GM13977 (cell line): Measurements from ENCODE around the gene GSTA2.
"Not testable (repeated sequence)": the region's sequence is repeated elsewhere in the genome, so short reads cannot be mapped to it uniquely, and the experiment has no call there.

Experiments
- DNase-seq: peaks from one replicate; pipeline ENCODE4 v3.0.0; 2012; ENCODE audit warnings: low spot score
- CTCF ChIP-seq: IDR thresholded peaks from 2 replicates; pipeline ENCODE4 v1.5.1; 2012; ENCODE audit warnings: mild to moderate bottlenecking, control low read depth; ENCODE audit not compliant: insufficient read depth; ENCODE audit errors: extremely low read depth, missing control alignments
- in situ Hi-C: fragments of 300-500 bp; cut with MboI; formaldehyde crosslinking; loops from one replicate; pipeline ENCODE4 v1.12.0; 2022; ENCODE audit warnings: low sequenced_read_pairs, low pct_unique_long_range_greater_than_20kb, mixed read lengths, inconsistent platforms; ENCODE audit not compliant: unreplicated experiment

Gene GSTA2

GRCh38 chr6:52720321-52720720 lies 43.0 kb downstream of the GSTA2 start:
- DNase-seq = no peak
- in situ Hi-C loops = no loop called here
- no peak for TF ChIP-seq CTCF

- no peak for TF ChIP-seq CTCF
- in situ Hi-C loops = no loop called here
- no peak for DNase-seq
Measured at GRCh38 chr6:52718550-52718949, 44.7 kb downstream of the GSTA2 start.

GRCh38 chr6:52714761-52715160 lies 48.5 kb downstream of the GSTA2 start:
- in situ Hi-C loops, DNase-seq: not testable (repeated sequence)

- no peak for TF ChIP-seq CTCF
- in situ Hi-C loops = no loop called here
- no peak for DNase-seq
Measured at GRCh38 chr6:52712136-52712535, 51.1 kb downstream of the GSTA2 start.

GRCh38 chr6:52707963-52708680 lies 55.2 kb downstream of the GSTA2 start:
- in situ Hi-C loops = no loop called here
- no peak for DNase-seq
- no peak for TF ChIP-seq CTCF

- DNase-seq = no peak
- TF ChIP-seq CTCF = no peak
- in situ Hi-C loops = no loop called here
Measured at GRCh38 chr6:52706001-52706400, 57.3 kb downstream of the GSTA2 start.

GRCh38 chr6:52704781-52705502 lies 58.3 kb downstream of the GSTA2 start:
- DNase-seq, in situ Hi-C loops: not testable (repeated sequence)
